Left renal cortex interstitium (tissue), 4 donors: ENCODE data around the gene TAS2R43. TPM values are rescaled to one million over a fixed set of nuclear protein-coding genes. Genes with fewer than 3 reads are reported as not detected.
"Not testable (repeated sequence)": the region's sequence is repeated elsewhere in the genome, so short reads cannot be mapped to it uniquely, and the experiment has no call there.

Experiments
- DNase-seq, 4 donors: peaks; one replicate each; pipeline ENCODE4 v3.0.0-alpha.2; 2013; ENCODE audit warnings: low read depth in 4 of 4, low spot score in 2 of 4, missing footprints in 1 of 4
- polyA plus RNA-seq, 4 donors: library from polyadenylated mRNA; unstranded; fragments of 120-200 nt; gene quantifications; one replicate each; pipeline ENCODE4 v1.2.1, GENCODE V29; 2013; ENCODE audit not compliant: insufficient read length in 4 of 4

Gene TAS2R43
- polyA plus RNA-seq, result under 1 TPM in 3 of 4 donors, not detected in 1; 0.31 to 0.81 (median 0.66) TPM

- DNase-seq, result no peak
Observed at GRCh38 chr12:11092128-11092527, at the start of gene TAS2R43. TSS of gene TAS2R43 (minus strand) at chr12:11092313. CDS start at chr12:11092229, 84 bp downstream.

GRCh38 chr12:11136075-11136474 lies 44.0 kb upstream of the TAS2R43 start:
- no peak for DNase-seq

GRCh38 chr12:11134305-11134704 lies 42.2 kb upstream of the TAS2R43 start, which contains the start of gene TAS2R30:
TSS of gene TAS2R30 (minus strand) at chr12:11134644. CDS start at chr12:11134244, 400 bp downstream.
- DNase-seq, result no peak

- no peak for DNase-seq
Observed at GRCh38 chr12:11133816-11134215, 41.7 kb upstream of the TAS2R43 start.

GRCh38 chr12:11133162-11133561 lies 41.0 kb upstream of the TAS2R43 start:
- DNase-seq, result no peak

- no peak for DNase-seq
Observed at GRCh38 chr12:11130999-11131398, 38.9 kb upstream of the TAS2R43 start.

- no peak for DNase-seq
Observed at GRCh38 chr12:11130382-11130781, 38.3 kb upstream of the TAS2R43 start.

GRCh38 chr12:11114130-11114529 lies 22.0 kb upstream of the TAS2R43 start:
- not testable (repeated sequence) for DNase-seq

GRCh38 chr12:11111213-11111612 lies 19.1 kb upstream of the TAS2R43 start:
- DNase-seq, result not testable (repeated sequence)

- no peak for DNase-seq
Observed at GRCh38 chr12:11108862-11109261, 16.7 kb upstream of the TAS2R43 start.

- no peak for DNase-seq
Observed at GRCh38 chr12:11107719-11108118, 15.6 kb upstream of the TAS2R43 start.

GRCh38 chr12:11106288-11106687 lies 14.2 kb upstream of the TAS2R43 start:
- DNase-seq, result no peak

GRCh38 chr12:11105546-11105945 lies 13.4 kb upstream of the TAS2R43 start:
- no peak for DNase-seq

- DNase-seq, result not testable (repeated sequence)
Observed at GRCh38 chr12:11094910-11095309, 2.8 kb upstream of the TAS2R43 start.

GRCh38 chr12:11089246-11089645 lies 2.9 kb downstream of the TAS2R43 start:
- no peak for DNase-seq

- no peak for DNase-seq
Observed at GRCh38 chr12:11085419-11085818, 6.7 kb downstream of the TAS2R43 start.

GRCh38 chr12:11081987-11082386 lies 10.1 kb downstream of the TAS2R43 start:
- DNase-seq, result no peak

- no peak for DNase-seq
Observed at GRCh38 chr12:11078246-11078645, 13.9 kb downstream of the TAS2R43 start.

GRCh38 chr12:11075642-11076041 lies 16.5 kb downstream of the TAS2R43 start:
- no peak for DNase-seq

- DNase-seq, result no peak
Observed at GRCh38 chr12:11071414-11071813, 20.7 kb downstream of the TAS2R43 start.

- no peak for DNase-seq
Observed at GRCh38 chr12:11070999-11071398, 21.1 kb downstream of the TAS2R43 start.

GRCh38 chr12:11069854-11070365 lies 22.2 kb downstream of the TAS2R43 start:
- no peak for DNase-seq

GRCh38 chr12:11067514-11067913 lies 24.6 kb downstream of the TAS2R43 start:
- DNase-seq, result no peak
